KOPT-K1 (cell line): ENCODE data around the gene MACROH2A1.

Source experiments
- H3K27ac ChIP-seq: fragments of 200-600 bp; sonication (generic); 2 replicates; pipeline ENCODE4 v1.5.1; 2016; ENCODE audit warnings: antibody characterized with exemption, mild to moderate bottlenecking, low read depth, low read length; ENCODE audit not compliant: poor library complexity, severe bottlenecking
- H3K36me3 ChIP-seq: fragments of 200-600 bp; sonication (generic); 2 replicates; pipeline ENCODE4 v1.5.1; 2017; ENCODE audit warnings: antibody characterized with exemption, mild to moderate bottlenecking, low read length, moderate library complexity; ENCODE audit not compliant: insufficient read depth
- H3K9me3 ChIP-seq: fragments of 200-600 bp; sonication (generic); 2 replicates; pipeline ENCODE4 v1.5.1; 2017; ENCODE audit warnings: antibody characterized with exemption, low read length, mild to moderate bottlenecking; ENCODE audit not compliant: insufficient read depth, poor library complexity, severe bottlenecking

Gene MACROH2A1

GRCh38 chr5:135398855-135399793 is at the start of gene MACROH2A1:
Gene MACROH2A1 (minus strand): TSS chr5:135399231. CDS start chr5:135389093, 10,138 bp downstream.
- Histone ChIP-seq H3K27ac (peak within 1 kb of the TSS; percentile 96), H3K36me3 (peaks cover 27% of the 10 kb centered on the region), H3K9me3 (no peaks in the 10 kb centered on the region)

GRCh38 chr5:135448071-135448739 is 49.2 kb upstream of the MACROH2A1 start:
- H3K9me3 ChIP-seq = no peaks in the 10 kb centered on the region
- no peaks in the 10 kb centered on the region for H3K36me3 ChIP-seq
- no peak overlapping the region for H3K27ac ChIP-seq

GRCh38 chr5:135447298-135447929 is 48.4 kb upstream of the MACROH2A1 start, which contains the start of gene DCANP1:
Gene DCANP1 (minus strand): TSS chr5:135447348. CDS start chr5:135447108, 240 bp downstream.
- Histone ChIP-seq H3K9me3 (no peaks in the 10 kb centered on the region), H3K27ac (no peak within 1 kb of the TSS), H3K36me3 (no peaks in the 10 kb centered on the region)

- no peak overlapping the region for H3K27ac ChIP-seq
- no peaks in the 10 kb centered on the region for H3K36me3 ChIP-seq
- H3K9me3 ChIP-seq = no peaks in the 10 kb centered on the region
Observed at GRCh38 chr5:135446615-135447014, 47.6 kb upstream of the MACROH2A1 start.

- Histone ChIP-seq H3K27ac (no peak overlapping the region), H3K9me3 (no peaks in the 10 kb centered on the region), H3K36me3 (no peaks in the 10 kb centered on the region)
Observed at GRCh38 chr5:135446206-135446605, 47.2 kb upstream of the MACROH2A1 start.

- Histone ChIP-seq H3K36me3 (no peaks in the 10 kb centered on the region), H3K27ac (no peak overlapping the region)
Observed at GRCh38 chr5:135445306-135445985, 46.4 kb upstream of the MACROH2A1 start.

GRCh38 chr5:135444881-135445280 is 45.9 kb upstream of the MACROH2A1 start:
- no peak overlapping the region for H3K27ac ChIP-seq
- no peaks in the 10 kb centered on the region for H3K9me3 ChIP-seq
- no peaks in the 10 kb centered on the region for H3K36me3 ChIP-seq

More at GRCh38 chr5:135445306-135445985, 46.4 kb upstream of the MACROH2A1 start:
- H3K9me3 ChIP-seq = no peaks in the 10 kb centered on the region

GRCh38 chr5:135444360-135444759 is 45.3 kb upstream of the MACROH2A1 start:
- Histone ChIP-seq H3K9me3 (no peaks in the 10 kb centered on the region), H3K36me3 (no peaks in the 10 kb centered on the region), H3K27ac (no peak overlapping the region)

- Histone ChIP-seq H3K27ac (no peak overlapping the region), H3K9me3 (no peaks in the 10 kb centered on the region), H3K36me3 (no peaks in the 10 kb centered on the region)
Observed at GRCh38 chr5:135443161-135443960, 44.3 kb upstream of the MACROH2A1 start.

- H3K36me3 ChIP-seq = no peaks in the 10 kb centered on the region
- H3K27ac ChIP-seq = no peak overlapping the region
- no peaks in the 10 kb centered on the region for H3K9me3 ChIP-seq
Observed at GRCh38 chr5:135442431-135443160, 43.6 kb upstream of the MACROH2A1 start.

GRCh38 chr5:135441919-135442318 is 42.9 kb upstream of the MACROH2A1 start:
- no peaks in the 10 kb centered on the region for H3K9me3 ChIP-seq
- H3K36me3 ChIP-seq = no peaks in the 10 kb centered on the region
- H3K27ac ChIP-seq = no peak overlapping the region

- H3K27ac ChIP-seq = no peak overlapping the region
- H3K9me3 ChIP-seq = no peaks in the 10 kb centered on the region
- H3K36me3 ChIP-seq = no peaks in the 10 kb centered on the region
Observed at GRCh38 chr5:135441350-135441831, 42.4 kb upstream of the MACROH2A1 start.

- no peaks in the 10 kb centered on the region for H3K36me3 ChIP-seq
- H3K27ac ChIP-seq = no peak overlapping the region
Observed at GRCh38 chr5:135440916-135441315, 41.9 kb upstream of the MACROH2A1 start.

More at GRCh38 chr5:135440916-135441315, 41.9 kb upstream of the MACROH2A1 start:
- no peaks in the 10 kb centered on the region for H3K9me3 ChIP-seq
